HK-2 (cell line): ENCODE data around the gene CYTH2.

Experiments used
- DNase-seq: peaks from one replicate; pipeline ENCODE4 v3.0.0-alpha.2; 2018; ENCODE audit not compliant: unreplicated experiment

CYTH2 gene

DNA sequence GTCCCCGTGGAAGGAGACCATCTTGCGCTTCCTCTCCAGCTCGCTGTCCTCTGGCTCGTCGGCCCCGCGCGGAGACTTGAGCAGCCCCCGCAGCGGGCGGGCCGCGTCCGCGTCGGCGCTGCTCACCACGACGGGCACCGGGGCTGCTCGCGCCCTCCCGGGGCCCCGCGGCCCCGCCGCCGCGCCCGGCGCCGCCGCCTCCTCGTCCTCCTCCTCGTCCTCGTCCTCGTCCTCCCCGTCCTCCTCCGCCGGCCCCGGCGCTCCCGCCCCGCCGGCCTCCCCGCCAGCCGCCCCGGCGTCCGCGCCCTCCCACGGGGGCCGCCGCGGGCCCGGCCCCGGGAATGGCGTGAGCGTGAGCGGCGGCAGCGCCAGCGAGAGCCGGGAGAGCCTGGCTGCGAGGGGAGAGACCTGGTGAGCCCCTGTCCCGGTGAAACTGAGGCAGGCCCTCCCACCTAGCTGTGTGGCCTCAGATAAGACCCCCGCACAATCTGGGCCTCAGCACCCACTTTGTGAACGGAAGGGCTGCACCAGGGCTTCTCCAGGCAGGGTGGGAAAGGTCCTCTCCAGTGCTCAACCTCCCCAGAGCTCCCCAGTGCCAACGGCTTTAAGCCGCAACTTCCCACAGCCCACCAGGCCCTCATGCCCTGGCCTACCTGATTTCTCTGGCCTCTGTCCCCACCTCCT is 24.7 kb downstream of the CYTH2 start:
- DNase-seq = no peak

DNA sequence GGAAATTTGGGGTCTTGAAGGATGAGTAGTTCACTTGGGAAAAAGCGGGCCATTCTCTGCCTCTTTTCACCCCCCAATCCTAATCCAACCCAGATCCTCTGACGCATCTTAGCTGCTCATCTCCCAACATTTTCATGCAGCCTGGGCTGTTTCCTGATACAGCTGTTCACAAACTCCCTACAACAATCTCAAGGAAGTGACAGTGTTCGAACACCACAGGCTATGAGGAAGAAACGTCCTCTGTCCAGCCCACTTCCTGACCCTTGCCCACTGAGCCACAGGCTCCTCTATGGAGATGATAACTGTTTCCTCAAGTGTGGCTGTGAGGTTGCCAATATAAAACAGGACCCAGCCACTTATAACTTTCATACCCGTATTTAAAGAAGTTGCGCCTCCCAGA is 26.2 kb downstream of the CYTH2 start:
- no peak for DNase-seq

DNA sequence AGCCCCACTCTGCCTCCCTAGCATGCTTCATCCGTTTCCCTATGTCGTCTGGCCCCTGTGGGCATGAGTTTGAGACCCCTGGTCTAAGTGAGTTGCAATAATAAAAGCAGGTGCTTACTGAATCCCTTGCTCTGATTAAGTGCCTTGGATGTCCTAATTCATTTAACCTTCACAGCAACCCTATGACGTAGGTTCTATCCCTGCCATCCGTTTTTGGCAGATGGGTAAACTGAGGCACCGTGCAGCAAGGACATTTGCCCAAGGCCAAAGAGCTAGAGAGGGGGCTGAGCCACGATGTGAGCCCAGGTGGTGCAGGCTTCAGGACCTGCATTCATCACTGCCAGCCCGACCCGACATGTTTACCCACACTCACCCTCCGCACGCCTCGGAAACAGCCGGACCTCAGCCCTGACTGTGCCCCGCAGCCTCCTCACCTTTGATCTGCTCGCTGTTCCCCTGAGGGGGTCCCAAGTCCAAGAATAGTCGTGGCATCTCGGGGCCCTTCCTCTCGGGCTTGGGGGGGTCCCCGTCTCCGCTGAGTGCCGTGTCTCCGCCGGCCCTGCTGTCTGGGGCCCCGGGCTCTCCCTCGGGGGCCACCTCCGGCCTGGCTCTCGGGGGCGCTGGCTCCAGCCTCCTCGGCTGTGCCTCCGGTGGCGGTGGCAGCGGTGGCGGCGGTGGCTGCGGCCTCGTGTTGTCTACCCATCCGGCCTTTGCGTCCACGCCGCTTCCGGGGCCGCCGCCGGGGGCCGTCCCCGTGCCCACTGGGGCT is 28.0 kb downstream of the CYTH2 start:
- no peak for DNase-seq

DNA sequence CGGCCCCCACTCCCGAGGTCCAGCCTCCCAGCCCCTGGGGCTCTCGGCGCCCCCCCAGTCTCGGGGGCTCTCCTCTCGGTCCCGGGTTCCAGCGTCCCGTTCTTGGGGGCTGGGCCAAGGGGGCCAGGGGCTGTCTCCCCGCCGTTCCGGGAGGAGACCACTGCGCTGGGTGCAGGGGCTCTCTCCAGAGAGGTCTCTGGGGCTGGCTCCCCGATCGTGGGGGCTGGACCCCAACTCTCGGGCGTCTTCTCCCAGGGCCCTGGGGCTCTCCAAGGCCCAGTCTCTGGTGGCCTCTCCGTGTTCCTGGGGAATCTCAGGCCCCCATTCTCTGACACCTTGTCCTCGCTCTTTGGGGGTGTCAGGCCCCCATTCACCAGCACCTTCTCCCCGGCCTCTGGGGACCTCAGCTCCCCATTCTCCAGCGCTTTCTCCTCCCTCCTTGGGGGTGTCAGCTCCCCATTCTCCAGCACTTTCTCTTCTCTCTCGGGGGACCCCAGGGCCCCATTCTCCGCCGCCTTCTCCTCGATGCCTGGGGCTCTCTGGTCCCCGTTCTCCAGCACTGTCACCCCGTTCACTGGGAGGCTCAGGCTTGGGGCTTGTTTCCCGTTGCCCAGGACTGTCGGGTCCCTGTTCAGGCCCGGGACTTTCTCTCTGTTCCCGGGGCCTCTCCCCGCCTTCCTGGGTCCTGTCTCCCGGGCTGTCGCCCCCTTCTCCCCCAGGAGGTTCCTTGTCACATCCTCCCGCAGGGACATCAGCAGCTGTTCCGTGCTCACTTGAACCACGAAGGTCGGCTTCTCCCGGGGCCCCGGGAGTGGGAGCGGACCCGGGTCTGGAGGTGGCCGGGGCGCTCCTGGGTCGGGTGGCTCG is 28.8 kb downstream of the CYTH2 start:
- no peak for DNase-seq

DNA sequence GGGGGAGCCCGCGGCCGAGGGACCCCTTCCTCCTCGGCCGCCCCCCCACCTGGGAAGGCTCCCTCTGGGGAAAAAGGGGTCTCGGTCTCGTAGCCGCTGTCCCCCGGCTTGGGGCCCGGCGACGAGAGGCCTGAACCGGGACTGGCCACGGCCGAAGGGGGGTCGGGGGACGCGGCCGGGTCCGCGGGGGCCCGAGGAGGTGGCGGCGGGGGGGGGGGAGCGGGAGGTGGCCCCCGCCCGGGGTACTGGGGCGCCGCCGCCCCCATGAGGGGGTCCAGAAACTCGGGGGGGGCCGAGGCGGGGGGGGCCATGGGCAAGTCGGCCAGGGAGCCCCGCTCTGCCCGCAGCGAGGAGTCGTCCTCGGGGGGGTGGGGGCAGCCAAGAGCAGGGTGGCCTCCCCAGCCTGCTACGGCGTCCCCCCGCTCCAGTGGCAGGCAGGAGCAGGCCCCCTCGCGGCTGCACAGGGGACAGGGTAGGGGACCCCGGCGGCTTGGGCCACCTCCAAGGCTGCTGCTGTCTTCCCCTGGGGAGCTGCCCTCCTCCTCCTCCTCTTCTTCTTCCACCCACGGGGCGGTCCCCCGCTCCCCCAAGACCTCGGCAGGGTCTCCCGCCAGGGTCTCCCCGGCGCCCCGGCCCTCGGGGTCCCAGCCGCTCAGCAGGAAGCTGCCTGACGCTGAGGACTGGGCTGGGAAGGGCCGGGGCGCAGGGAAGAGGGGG is 29.6 kb downstream of the CYTH2 start:
- no peak for DNase-seq

DNA sequence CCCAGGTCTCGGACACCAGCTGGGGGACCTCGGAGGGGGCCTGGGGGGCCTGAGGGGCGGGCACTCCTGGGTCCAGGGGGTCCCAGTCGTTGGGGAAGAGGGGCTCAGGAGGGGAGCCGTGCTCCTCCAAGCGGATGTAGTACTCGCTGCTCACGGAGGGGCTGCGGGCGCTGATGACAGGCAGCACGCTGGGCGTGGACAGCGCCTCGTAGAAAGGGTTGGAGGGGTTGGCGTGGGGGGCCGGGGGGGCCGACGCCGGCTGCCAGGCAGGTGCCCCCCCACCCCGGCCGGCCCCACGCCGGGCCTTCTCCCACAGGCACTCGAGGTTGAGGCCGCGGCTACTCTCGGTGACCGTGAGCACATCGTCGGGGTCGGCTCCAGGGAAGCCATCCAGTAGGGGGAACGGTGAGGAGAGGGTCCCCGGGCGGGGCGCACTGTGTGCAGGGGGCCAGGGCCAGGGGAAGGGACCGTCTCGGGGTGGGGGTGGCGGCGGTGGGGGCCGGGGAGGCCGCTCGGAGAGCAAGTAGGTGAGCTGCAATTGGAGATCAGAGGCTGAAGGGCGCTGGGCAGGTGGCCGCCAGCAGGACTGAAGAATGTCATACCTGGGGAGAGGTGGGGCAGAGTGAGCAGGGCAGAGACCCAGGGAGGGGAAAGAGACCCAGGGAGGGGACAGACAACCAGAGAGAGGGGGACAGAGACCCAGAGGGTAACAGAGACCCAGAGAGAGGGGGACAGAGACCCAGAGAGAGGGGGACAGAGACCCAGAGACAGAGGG is 30.3 kb downstream of the CYTH2 start:
- DNase-seq = no peak

DNA sequence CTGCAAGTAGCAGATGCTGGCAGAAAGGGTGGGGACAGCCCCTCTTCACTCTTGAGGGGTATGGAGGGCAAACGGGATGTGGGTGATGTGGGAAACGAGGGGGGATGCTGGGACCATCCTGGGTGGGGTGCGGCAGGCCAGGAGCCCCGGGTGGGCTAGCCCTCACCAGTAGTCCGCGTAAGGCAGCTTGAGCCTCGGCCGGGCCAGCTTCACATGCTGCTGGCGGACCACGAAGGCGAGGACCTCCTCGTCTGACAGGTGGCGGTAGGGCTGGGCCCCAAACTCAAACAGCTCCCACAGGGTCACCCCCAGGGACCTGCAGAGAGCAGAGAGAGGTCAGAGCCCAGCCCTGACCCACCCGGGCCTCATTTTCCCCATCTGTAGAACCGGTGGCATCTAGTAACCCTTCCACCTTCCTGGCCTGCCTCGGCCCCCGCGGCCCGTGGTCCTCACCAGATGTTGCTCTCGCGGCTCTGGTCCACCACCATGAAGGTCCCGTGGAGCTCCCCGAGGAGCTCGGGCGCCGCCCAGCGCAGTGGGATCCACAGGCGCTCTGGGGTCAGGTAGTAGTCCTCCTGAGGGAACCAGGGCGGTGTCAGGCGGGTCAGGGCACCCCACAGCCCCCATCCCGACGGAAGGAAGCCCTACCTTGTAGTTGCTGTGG is 31.8 kb downstream of the CYTH2 start:
- no peak for DNase-seq

DNA sequence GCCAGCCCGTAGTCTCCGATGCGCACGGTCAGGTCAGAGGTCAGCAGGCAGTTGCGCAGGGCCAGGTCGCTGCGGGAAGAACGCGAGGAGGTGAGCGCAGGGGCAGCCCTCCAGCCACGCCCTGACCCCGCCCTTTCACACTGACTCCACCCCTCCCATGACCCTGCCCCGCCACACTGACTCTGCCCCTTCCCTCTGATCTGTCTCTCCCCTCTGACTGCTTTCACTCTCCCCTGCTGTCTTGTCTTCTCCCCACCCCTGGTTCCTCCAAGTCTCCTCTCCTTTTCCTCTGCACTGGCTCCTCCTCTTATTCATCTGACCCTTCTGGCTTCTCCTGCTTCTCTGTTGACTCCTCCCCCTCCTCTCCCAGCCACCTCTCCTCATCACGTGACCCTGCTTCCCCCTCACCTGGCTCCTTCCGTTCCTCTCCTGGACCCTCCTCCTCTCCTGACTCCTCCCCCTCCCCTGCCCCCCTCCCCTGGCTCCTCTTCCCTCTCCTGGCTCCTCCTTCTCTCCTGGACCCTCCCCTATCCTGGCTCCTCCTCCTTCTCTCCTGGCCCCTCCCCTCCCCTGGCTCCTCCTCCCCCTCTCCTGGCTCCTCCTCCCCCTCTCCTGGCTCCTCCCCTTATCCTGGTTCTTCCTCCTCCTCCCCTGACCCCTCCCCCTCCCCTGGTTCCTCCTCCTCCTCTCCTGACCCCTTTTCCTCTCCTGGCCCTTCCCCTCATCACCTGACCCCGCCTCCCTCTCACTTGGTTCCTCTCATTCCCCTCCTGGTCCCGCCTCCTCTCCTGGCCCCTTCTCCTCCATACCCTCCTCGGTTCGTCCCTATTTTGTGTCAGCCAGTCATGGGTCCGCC is 32.6 kb downstream of the CYTH2 start:
- no peak for DNase-seq

DNA sequence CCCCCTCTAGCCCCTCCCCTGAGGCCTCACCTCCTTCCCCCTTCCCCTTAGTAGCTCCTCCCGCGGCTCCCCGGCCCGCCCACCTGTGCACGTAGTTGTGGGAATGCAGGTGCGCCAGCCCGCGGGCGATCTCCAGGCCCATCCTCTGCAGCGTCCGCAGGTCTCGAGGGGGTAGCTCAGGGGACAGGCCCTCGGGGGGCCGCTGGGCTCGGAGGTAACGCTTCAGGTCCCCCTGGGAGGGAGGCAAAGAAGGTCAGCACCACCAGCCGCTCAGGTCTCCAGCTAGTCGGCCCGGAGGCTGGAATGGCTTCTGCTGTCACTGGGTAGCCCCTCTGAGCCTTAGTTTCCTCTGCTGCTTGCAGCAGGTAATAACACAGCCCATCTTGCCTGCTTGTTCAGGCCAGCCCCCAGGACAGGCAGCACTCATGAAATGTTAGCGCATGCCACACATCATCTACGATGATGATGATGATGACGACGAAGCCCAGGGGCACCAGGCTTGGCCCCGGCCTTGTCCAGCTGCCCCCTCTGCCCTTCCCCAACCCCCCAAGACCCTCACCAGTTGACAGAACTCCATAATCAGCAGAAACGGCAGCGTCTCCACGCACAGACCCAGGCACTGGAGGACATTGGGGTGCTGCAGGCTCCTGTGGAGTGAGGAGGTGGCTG is 33.3 kb downstream of the CYTH2 start:
- DNase-seq = no peak

DNA sequence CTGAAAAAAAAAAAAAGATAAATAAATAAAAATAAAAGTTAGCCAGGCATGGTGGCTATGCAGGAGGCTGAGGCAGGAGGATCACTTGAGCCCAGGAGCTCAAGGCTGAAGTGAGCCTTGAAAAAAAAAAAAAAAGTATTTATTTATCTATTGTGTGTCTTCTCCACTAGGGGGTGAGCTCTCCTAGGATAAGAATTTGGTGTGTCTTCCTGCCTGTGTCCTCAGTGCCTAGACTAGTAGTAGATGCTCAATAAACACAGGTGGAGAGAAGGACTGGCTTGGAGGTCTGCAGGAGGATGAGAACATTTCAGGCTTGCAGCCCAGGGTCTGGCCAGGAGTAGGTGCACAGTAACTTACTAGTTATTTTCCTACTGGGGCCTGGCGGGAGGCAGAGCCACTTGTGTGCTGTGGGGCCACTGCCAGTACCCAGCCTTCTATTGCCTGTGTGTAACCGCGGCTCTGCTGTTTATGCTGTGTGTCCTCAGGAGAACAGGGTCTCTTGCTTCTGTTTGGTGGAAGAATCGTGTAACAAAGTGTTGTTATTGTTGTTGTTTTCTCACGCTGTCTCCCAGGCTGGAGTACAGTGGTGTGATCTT is 37.1 kb downstream of the CYTH2 start:
- no peak for DNase-seq

DNA sequence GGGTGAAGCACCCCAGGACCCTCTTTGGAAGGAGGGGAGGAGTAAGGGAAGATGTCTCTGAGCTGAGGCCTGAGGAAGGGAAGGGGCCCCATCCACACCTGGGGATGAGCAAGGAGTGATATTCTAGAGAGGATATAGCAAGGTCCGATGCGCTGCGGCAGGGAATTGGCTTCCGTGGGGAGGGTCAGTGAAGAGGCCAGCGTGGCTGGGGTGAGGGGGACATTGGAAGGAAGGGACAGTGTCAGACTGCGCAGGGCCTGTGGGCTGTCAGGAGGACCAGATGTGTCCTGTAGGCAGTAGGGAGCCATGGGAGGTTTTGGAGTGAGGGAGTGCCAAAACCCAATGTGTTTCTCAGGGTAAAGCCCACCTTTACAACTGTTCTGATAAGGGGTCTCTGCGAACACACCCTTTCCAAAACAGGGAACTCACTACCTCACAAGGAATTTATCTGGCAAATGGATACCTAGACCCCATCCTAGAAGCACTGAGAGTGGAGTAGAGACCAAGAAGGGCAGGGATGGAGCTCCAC is 38.8 kb downstream of the CYTH2 start:
- no peak for DNase-seq

DNA sequence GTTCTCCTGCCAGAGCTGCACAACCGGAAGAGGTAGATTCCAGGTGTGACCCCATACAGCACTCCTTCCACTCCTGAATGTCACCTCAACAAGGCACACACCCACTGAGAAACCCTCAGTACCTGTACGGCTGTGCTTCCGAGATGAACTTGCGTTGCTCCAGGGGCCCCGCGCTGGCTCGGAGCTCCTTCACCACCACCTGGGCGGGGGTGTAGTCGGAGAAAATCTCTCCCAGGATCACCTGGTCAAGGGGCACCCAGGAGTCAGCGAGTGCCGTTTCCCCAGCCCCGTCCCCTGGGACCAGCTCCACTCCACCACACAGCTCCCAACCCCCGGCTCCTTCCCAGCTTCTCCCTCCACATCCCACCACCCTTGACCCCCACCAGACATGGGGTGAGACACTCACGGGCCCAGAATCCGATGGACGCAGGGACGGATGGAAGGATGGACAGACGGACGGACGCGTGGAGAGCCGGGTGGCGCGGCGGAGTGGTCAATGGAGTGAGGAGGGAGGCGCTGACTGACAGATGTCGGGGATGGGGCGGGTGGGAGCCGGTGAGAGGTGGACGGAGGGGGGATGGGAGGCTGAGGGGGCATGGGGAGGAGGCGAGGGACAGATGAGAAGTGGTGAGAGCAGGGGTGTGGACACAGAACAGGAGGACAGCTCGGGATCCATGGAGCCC is 39.7 kb downstream of the CYTH2 start:
- no peak for DNase-seq

DNA sequence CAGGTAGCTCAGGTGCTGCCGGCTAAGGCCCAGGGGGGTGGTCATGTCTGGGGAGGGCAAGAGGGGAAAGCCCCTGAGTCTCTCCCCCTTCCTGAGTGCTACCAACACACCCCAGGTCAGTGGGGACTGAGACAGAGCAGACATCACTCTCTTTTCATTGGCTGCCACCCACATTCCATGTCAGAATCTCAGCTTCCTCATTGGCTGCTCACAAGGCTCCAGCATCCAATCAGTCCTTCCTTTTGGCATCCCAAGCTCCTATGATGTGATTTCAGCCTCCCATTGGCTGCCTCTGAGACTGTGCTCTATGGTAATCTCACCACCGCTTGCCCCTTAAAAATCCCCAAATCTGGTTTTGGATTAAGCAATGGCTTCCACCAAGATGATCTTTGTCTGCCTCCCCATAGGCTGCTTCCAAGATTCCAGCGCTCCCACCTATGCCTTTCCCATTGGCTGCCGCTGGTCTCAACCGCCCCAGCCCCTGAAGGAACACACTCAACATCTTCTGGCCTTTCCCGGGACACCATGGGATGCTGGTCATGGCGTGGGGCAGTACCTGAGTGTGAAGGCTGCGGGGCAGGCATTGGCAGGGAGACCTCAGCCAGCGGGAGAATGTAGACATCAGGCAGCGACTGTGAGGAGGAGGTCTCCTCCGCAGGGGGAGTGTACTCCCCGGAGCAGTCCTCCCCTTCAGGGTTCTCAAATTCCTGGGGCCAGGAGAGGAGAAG is 40.5 kb downstream of the CYTH2 start:
- no peak for DNase-seq

DNA sequence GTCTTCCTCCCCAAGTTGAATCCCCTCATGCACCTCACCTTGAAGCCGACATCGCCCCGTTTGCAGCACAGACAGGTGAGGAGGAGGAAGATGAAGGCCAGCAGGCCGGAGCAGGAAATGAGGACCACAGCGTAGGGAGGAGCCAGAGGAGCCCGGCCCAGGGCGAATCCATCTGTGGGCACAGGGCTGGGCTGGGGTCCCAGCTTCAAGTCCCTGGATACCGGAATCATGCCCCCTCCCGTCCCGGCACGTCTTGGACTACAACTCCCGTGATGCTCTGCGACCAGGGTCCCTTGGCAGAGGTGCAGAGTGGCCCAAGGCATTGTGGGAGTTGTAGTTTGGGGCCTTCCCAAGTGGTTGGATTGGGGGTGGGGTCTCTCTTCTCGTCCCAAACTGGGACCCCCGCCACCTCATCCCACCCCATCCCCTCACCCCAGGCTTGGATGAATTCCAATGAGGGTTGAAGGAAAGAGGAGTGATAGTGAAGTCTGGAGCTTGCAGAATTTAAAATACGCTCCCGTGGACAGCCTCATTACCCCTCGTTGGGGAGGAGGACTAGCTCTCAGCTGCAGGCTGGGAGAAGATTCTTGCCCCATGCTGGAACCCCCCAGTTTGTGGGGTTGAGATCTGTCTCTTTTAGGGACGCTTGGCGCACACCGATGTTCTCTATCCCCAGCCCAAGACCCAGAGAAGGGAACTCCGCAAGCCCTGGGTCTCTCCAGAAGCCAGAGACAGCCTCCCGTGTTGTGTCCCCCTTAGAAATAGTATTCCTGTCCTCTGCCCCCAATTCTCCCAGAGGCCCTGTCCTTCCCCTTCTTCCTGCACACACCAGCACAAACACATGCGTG is 41.5 kb downstream of the CYTH2 start:
- DNase-seq = peak; percentile 39

DNA sequence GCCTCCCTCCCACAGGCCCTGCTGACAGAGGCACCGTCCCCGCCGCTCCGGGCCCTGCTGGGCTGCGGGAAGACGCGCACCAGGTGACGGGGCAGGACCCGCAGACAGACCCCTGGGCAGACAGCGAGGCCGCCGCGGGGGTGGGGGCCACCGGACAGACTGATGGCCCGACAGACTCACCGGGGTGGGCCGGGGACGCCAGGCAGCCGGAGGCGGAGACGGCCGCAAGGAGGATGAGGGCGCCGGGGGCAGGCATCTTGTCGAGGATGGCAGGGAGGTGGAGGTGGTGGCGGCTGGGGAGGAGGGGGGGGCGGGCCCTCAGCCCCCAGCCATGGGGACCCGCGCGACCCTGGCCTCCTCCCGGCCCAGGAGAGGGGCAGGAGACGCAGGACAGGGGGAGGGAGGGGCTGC is 42.2 kb downstream of the CYTH2 start:
- no peak for DNase-seq

DNA sequence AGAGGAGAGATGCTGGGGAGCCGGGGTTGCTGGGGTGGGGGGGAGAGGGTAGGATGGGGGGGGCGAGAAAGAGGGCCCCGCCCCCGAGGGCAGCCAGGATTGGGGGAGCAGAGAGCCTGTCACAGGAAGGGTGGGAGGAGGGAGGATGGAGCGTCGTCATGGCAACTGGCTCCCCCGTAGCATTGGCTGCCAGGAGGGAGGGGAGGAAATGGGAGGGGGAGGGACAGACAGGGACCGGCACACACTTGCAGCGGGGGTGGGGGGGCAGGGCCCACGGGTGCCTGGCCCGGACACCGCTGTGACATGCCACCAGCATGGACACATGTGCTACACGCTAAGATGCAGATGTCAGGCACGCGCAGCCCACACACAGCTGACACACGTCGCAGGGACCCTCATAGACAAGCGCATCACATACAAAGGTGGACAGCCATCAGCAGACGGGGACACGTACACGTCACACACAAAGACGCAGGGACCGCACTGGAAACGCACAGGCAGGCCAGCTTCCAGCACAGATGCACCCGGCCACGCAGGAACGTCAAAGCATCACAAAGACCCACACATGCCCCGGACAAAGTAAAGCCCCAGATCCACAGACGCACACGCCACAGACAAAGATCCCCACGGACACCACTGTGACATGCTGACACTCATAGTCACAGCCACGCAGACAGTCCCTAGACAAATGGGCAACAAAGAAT is 42.8 kb downstream of the CYTH2 start, which contains the start of gene LMTK3:
TSS of gene LMTK3 (minus strand) at position 36 of the 704 bp plus-strand sequence. CDS start 259 bp downstream, outside the sequence.
- no peak for DNase-seq
